Measurements from ENCODE around the gene PRPF38A.
"Not testable (repeated sequence)": the region's sequence is repeated elsewhere in the genome, so short reads cannot be mapped to it uniquely, and the experiment has no call there.

Gene PRPF38A
- 14.4 to 33.8 (median 24.2) reads per million in 17 experiments for total RNA-seq

- peak; percentile 98 to 100 (median 98) for DNase-seq
These were observed at the start of gene PRPF38A, which contains the start of gene ORC1 for GRCh38 chr1:52404116-52404974. TSS of gene PRPF38A (plus strand) at chr1:52404602. CDS start at chr1:52404750, 148 bp downstream. TSS of gene ORC1 (minus strand) at chr1:52404423. CDS start at chr1:52402223, 2,200 bp downstream.

- DNase-seq: no peak
These were observed 49.0 kb upstream of the PRPF38A start for GRCh38 chr1:52355436-52355835.

GRCh38 chr1:52355847-52356505 is 48.4 kb upstream of the PRPF38A start:
- no peak for DNase-seq

- no peak for DNase-seq
These were observed 47.5 kb upstream of the PRPF38A start for GRCh38 chr1:52356818-52357355.

GRCh38 chr1:52357397-52357796 is 47.0 kb upstream of the PRPF38A start:
- DNase-seq: no peak

GRCh38 chr1:52358851-52359497 is 45.4 kb upstream of the PRPF38A start:
- no peak for DNase-seq

- DNase-seq: no peak
These were observed 44.5 kb upstream of the PRPF38A start for GRCh38 chr1:52359676-52360594.

- DNase-seq: no peak
These were observed 43.8 kb upstream of the PRPF38A start for GRCh38 chr1:52360595-52360968.

GRCh38 chr1:52364235-52364839 is 40.1 kb upstream of the PRPF38A start:
- no peak for DNase-seq

GRCh38 chr1:52365071-52365745 is 39.2 kb upstream of the PRPF38A start:
- peak; percentile 77 to 88 (median 82) for DNase-seq

GRCh38 chr1:52365746-52366516 is 38.5 kb upstream of the PRPF38A start, which contains the start of gene CC2D1B:
TSS of gene CC2D1B (minus strand) at chr1:52366205. CDS start at chr1:52364620, 1,585 bp downstream.
- DNase-seq: peak; percentile 99 to 100 (median 99)

GRCh38 chr1:52366517-52366827 is 37.9 kb upstream of the PRPF38A start:
- no peak for DNase-seq

GRCh38 chr1:52367272-52367671 is 37.1 kb upstream of the PRPF38A start:
- DNase-seq: no peak

- peak; percentile 6 to 65 (median 40) for DNase-seq
These were observed 35.8 kb upstream of the PRPF38A start for GRCh38 chr1:52368383-52369172.

- DNase-seq: not testable (repeated sequence)
These were observed 34.6 kb upstream of the PRPF38A start for GRCh38 chr1:52369851-52370250.

- no peak for DNase-seq
These were observed 19.0 kb upstream of the PRPF38A start for GRCh38 chr1:52385376-52385775.

- DNase-seq: no peak
These were observed 17.9 kb upstream of the PRPF38A start for GRCh38 chr1:52386458-52386857.

GRCh38 chr1:52393174-52393573 is 11.2 kb upstream of the PRPF38A start:
- no peak for DNase-seq

GRCh38 chr1:52399629-52400028 is 4.8 kb upstream of the PRPF38A start:
- no peak for DNase-seq
